HG02759 (cell line): Measurements from ENCODE around the gene FHOD3.
"Not testable (repeated sequence)": the region's sequence is repeated elsewhere in the genome, so short reads cannot be mapped to it uniquely, and the experiment has no call there.

Experiments used
- ATAC-seq: cut with Tn5 transposase; IDR thresholded peaks from one replicate; pipeline ENCODE4 v1.9.1; 2021; ENCODE audit warnings: mild to moderate bottlenecking, moderate library complexity; ENCODE audit not compliant: unreplicated experiment

The FHOD3 gene

GRCh38 chr18:36761186-36761698, 463.7 kb downstream of the FHOD3 start:
- no peak for ATAC-seq

- ATAC-seq, result no peak
Measured at GRCh38 chr18:36762074-36762473, 464.6 kb downstream of the FHOD3 start.

GRCh38 chr18:36762965-36763364, 465.5 kb downstream of the FHOD3 start:
- not testable (repeated sequence) for ATAC-seq

GRCh38 chr18:36766836-36767235, 469.3 kb downstream of the FHOD3 start:
- ATAC-seq, result no peak

- no peak for ATAC-seq
Measured at GRCh38 chr18:36769172-36769571, 471.7 kb downstream of the FHOD3 start.

GRCh38 chr18:36769611-36770314, 472.2 kb downstream of the FHOD3 start:
- peak; percentile 59 for ATAC-seq

GRCh38 chr18:36770315-36770946, 472.9 kb downstream of the FHOD3 start:
- ATAC-seq, result no peak

- ATAC-seq, result no peak
Measured at GRCh38 chr18:36771245-36771644, 473.7 kb downstream of the FHOD3 start.

- ATAC-seq, result no peak
Measured at GRCh38 chr18:36772241-36772723, 474.8 kb downstream of the FHOD3 start.

- ATAC-seq, result no peak
Measured at GRCh38 chr18:36775396-36775795, 477.9 kb downstream of the FHOD3 start.

GRCh38 chr18:36776650-36777049, 479.1 kb downstream of the FHOD3 start:
- ATAC-seq, result no peak

GRCh38 chr18:36777566-36777965, 480.1 kb downstream of the FHOD3 start:
- no peak for ATAC-seq

- ATAC-seq, result no peak
Measured at GRCh38 chr18:36780748-36781147, 483.2 kb downstream of the FHOD3 start.

- no peak for ATAC-seq
Measured at GRCh38 chr18:36782710-36783109, 485.2 kb downstream of the FHOD3 start.

- no peak for ATAC-seq
Measured at GRCh38 chr18:36783792-36784191, 486.3 kb downstream of the FHOD3 start.

- ATAC-seq, result no peak
Measured at GRCh38 chr18:36786686-36787085, 489.2 kb downstream of the FHOD3 start.

GRCh38 chr18:36792634-36793283, 495.2 kb downstream of the FHOD3 start:
- no peak for ATAC-seq

GRCh38 chr18:36798738-36799473, 501.4 kb downstream of the FHOD3 start:
- ATAC-seq, result no peak

- ATAC-seq, result no peak
Measured at GRCh38 chr18:36805105-36805504, 507.6 kb downstream of the FHOD3 start.

GRCh38 chr18:36808681-36809080, 511.2 kb downstream of the FHOD3 start:
- no peak for ATAC-seq
